ENCODE measurements around the gene TARP.

TARP gene

GRCh38 chr7:38282081-38282480, 8.6 kb upstream of the TARP start:
- H3K27ac ChIP-seq = no peak overlapping the region
- TF ChIP-seq, protein P1, sequence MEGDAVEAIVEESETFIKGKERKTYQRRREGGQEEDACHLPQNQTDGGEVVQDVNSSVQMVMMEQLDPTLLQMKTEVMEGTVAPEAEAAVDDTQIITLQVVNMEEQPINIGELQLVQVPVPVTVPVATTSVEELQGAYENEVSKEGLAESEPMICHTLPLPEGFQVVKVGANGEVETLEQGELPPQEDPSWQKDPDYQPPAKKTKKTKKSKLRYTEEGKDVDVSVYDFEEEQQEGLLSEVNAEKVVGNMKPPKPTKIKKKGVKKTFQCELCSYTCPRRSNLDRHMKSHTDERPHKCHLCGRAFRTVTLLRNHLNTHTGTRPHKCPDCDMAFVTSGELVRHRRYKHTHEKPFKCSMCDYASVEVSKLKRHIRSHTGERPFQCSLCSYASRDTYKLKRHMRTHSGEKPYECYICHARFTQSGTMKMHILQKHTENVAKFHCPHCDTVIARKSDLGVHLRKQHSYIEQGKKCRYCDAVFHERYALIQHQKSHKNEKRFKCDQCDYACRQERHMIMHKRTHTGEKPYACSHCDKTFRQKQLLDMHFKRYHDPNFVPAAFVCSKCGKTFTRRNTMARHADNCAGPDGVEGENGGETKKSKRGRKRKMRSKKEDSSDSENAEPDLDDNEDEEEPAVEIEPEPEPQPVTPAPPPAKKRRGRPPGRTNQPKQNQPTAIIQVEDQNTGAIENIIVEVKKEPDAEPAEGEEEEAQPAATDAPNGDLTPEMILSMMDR (IDR thresholded peaks at IDR 0.05) = no peak
- H3K36me3 ChIP-seq = no peaks in the 10 kb centered on the region
- H3K9me3 ChIP-seq = no peaks in the 10 kb centered on the region
- no peaks in the 10 kb centered on the region for H3K27me3 ChIP-seq
- H3K4me3 ChIP-seq (ENCODE audit: low read depth in 1 of 2, low read length in 1 of 2) = no peak overlapping the region
- H3K4me1 ChIP-seq (ENCODE audit: control insufficient read depth in 1 of 2, insufficient read depth in 1 of 2, low read depth in 1 of 2, low read length in 1 of 2) = peaks cover 30 to 46% of the 10 kb centered on the region in 2 experiments

- Histone ChIP-seq H3K4me1 (ENCODE audit: control insufficient read depth in 1 of 2, insufficient read depth in 1 of 2, low read depth in 1 of 2, low read length in 1 of 2) (peaks cover 38 to 54% of the 10 kb centered on the region in 2 experiments), H3K27ac (no peak overlapping the region), H3K27me3 (no peaks in the 10 kb centered on the region), H3K36me3 (no peaks in the 10 kb centered on the region), H3K4me3 (ENCODE audit: low read depth in 1 of 2, low read length in 1 of 2) (no peak overlapping the region), H3K9me3 (no peaks in the 10 kb centered on the region)
- TF ChIP-seq, protein P1 (IDR thresholded peaks at IDR 0.05) = no peak
Observed at GRCh38 chr7:38281266-38281665, 7.8 kb upstream of the TARP start.

- Histone ChIP-seq H3K4me3 (ENCODE audit: low read depth in 1 of 2, low read length in 1 of 2) (no peak overlapping the region), H3K27ac (no peak overlapping the region), H3K36me3 (no peaks in the 10 kb centered on the region), H3K4me1 (ENCODE audit: control insufficient read depth in 1 of 2, insufficient read depth in 1 of 2, low read depth in 1 of 2, low read length in 1 of 2) (peaks cover 44 to 59% of the 10 kb centered on the region in 2 experiments), H3K9me3 (no peaks in the 10 kb centered on the region), H3K27me3 (no peaks in the 10 kb centered on the region)
- TF ChIP-seq, protein P1 (IDR thresholded peaks at IDR 0.05) = no peak
Observed at GRCh38 chr7:38280707-38281106, 7.3 kb upstream of the TARP start.

DNA sequence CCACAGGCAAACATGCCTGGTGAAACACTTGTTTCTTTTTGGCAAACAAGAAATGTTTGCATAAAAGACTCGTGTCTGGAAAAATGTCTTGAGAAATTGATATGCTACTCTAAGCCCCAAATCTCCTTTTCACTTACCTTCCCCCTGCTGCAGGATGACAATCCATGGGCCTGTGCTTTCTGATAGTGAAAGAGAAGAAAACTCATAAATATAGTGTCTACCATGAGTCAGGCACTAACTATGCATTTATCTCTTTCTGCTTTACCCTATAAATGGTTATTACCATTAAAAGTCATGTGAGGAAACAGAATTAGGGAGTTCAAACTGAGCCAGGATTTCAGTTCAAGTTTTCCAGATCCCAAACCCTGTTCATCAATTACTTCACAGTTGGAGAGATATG, 6.6 kb upstream of the TARP start:
- H3K9me3 ChIP-seq = no peaks in the 10 kb centered on the region
- H3K4me3 ChIP-seq (ENCODE audit: low read depth in 1 of 2, low read length in 1 of 2) = no peak overlapping the region
- peaks cover 45 to 61% of the 10 kb centered on the region in 2 experiments for H3K4me1 ChIP-seq (ENCODE audit: control insufficient read depth in 1 of 2, insufficient read depth in 1 of 2, low read depth in 1 of 2, low read length in 1 of 2)
- H3K27me3 ChIP-seq = no peaks in the 10 kb centered on the region
- H3K27ac ChIP-seq = no peak overlapping the region
- TF ChIP-seq, protein P1 (IDR thresholded peaks at IDR 0.05) = no peak
- no peaks in the 10 kb centered on the region for H3K36me3 ChIP-seq

GRCh38 chr7:38276096-38276877, 2.9 kb upstream of the TARP start:
- Histone ChIP-seq H3K9me3 (no peaks in the 10 kb centered on the region), H3K4me3 (ENCODE audit: low read depth in 1 of 2, low read length in 1 of 2) (no peak overlapping the region), H3K4me1 (ENCODE audit: control insufficient read depth in 1 of 2, insufficient read depth in 1 of 2, low read depth in 1 of 2, low read length in 1 of 2) (peaks cover 54 to 69% of the 10 kb centered on the region in 2 experiments), H3K27me3 (no peaks in the 10 kb centered on the region), H3K36me3 (no peaks in the 10 kb centered on the region), H3K27ac (peak overlapping the region; percentile 65)
- TF ChIP-seq, protein P1 (IDR thresholded peaks at IDR 0.05) = no peak

Measured in neutrophil (primary cell).